Erythroblast (primary cell): ENCODE measurements around the gene WT1.

Experiments used
- GATA1 ChIP-seq: IDR thresholded peaks from 2 replicates; pipeline ENCODE4 v1.6.1; 2011; ENCODE audit warnings: low read depth, mild to moderate bottlenecking, control low read depth, low read length, moderate library complexity
- POLR2A ChIP-seq: IDR thresholded peaks from 2 replicates; pipeline ENCODE4 v1.6.1; 2011; ENCODE audit warnings: mild to moderate bottlenecking, low read length

DNA sequence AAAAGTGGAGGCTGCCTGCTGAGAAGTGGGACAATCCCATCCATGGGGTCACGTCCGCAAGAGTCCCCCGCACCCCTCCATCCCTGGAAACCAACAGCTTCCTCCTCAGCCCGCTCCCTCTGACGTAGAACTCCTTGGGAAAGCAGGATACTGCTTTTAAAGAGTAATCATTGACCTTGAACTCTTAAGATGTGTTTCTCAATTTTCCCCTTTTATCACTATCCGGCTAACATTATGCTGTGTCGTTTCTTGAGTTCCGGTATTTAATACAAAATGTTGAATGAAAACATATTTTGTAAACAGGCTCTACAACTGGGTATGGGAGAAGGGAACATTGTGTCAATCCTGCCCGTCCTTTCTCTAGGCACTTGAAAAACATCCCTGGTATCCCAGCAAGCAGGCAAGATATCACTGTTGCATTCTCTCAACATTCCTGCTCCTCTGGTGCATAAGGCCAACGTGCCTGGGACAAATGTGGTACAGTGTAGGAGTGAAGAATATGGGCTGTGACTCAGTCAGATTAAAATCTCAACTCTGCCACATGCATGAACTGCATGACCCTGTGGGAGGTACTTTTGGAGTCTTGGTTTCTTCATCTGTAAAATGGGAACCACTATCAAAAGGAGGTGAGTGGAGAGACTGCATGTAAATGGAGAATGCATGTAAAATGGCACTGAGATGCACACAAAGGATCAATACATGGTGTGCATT lies 52.8 kb downstream of the WT1 start:
- TF ChIP-seq POLR2A (no peak), GATA1 (no peak)
